ENCODE results near the gene KRTAP12-2. TPM values are rescaled to one million over a fixed set of nuclear protein-coding genes. Genes with fewer than 3 reads are reported as not detected.
"Not testable (repeated sequence)": the region's sequence is repeated elsewhere in the genome, so short reads cannot be mapped to it uniquely, and the experiment has no call there.

KRTAP12-2 gene
- total RNA-seq, 1 experiment from 2014 or later: not detected

- no peak overlapping the region for H3K27ac Mint-ChIP-seq (ENCODE audit: unreplicated experiment)
- TF ChIP-seq CTCF (IDR thresholded peaks at IDR 0.05; ENCODE audit: unreplicated experiment): no peak
- H3K4me3 Mint-ChIP-seq (ENCODE audit: low read depth, unreplicated experiment): no peak overlapping the region
- no peaks in the 10 kb centered on the region for H3K4me1 Mint-ChIP-seq (ENCODE audit: low read depth, unreplicated experiment)
- CTCF ChIA-PET: no interaction called here
- intact Hi-C loops (cut with micrococcal nuclease; ENCODE audit: unreplicated experiment): no loop called here
- peaks cover 7% of the 10 kb centered on the region for H3K36me3 Mint-ChIP-seq (ENCODE audit: insufficient read depth, unreplicated experiment)
- no TSS peak for BruUV-seq (replicated peaks)
- DNase-seq: no peak
- H3K27me3 Mint-ChIP-seq (ENCODE audit: unreplicated experiment): peaks cover 83% of the 10 kb centered on the region
- H3K9me3 Mint-ChIP-seq (ENCODE audit: low read depth, unreplicated experiment): peaks cover 5% of the 10 kb centered on the region
Observed at GRCh38 chr21:44649521-44650100, 17.1 kb downstream of the KRTAP12-2 start.

GRCh38 chr21:44648557-44649311 is 18.0 kb downstream of the KRTAP12-2 start:
- no peak overlapping the region for H3K4me3 Mint-ChIP-seq (ENCODE audit: low read depth, unreplicated experiment)
- no peak for TF ChIP-seq CTCF (IDR thresholded peaks at IDR 0.05; ENCODE audit: unreplicated experiment)
- no peak overlapping the region for H3K27ac Mint-ChIP-seq (ENCODE audit: unreplicated experiment)
- H3K4me1 Mint-ChIP-seq (ENCODE audit: low read depth, unreplicated experiment): no peaks in the 10 kb centered on the region
- H3K36me3 Mint-ChIP-seq (ENCODE audit: insufficient read depth, unreplicated experiment): peaks cover 5% of the 10 kb centered on the region
- H3K27me3 Mint-ChIP-seq (ENCODE audit: unreplicated experiment): peaks cover 82% of the 10 kb centered on the region
- no peak for DNase-seq
- H3K9me3 Mint-ChIP-seq (ENCODE audit: low read depth, unreplicated experiment): peaks cover 8% of the 10 kb centered on the region
- CTCF ChIA-PET: no interaction called here
- intact Hi-C loops (cut with micrococcal nuclease; ENCODE audit: unreplicated experiment): no loop called here
- no TSS peak for BruUV-seq (replicated peaks)

- Mint-ChIP-seq H3K4me3 (ENCODE audit: low read depth, unreplicated experiment) (no peak overlapping the region), H3K27ac (ENCODE audit: unreplicated experiment) (no peak overlapping the region), H3K27me3 (ENCODE audit: unreplicated experiment) (peaks cover 81% of the 10 kb centered on the region), H3K4me1 (ENCODE audit: low read depth, unreplicated experiment) (no peaks in the 10 kb centered on the region), H3K9me3 (ENCODE audit: low read depth, unreplicated experiment) (peaks cover 8% of the 10 kb centered on the region), H3K36me3 (ENCODE audit: insufficient read depth, unreplicated experiment) (peaks cover 3% of the 10 kb centered on the region)
- CTCF ChIA-PET: no interaction called here
- TF ChIP-seq CTCF (IDR thresholded peaks at IDR 0.05; ENCODE audit: unreplicated experiment): no peak
- no TSS peak for BruUV-seq (replicated peaks)
- intact Hi-C loops (cut with micrococcal nuclease; ENCODE audit: unreplicated experiment): no loop called here
- DNase-seq: no peak
Observed at GRCh38 chr21:44647222-44647552, 19.5 kb downstream of the KRTAP12-2 start.

- H3K4me3 Mint-ChIP-seq (ENCODE audit: low read depth, unreplicated experiment); intact Hi-C loops (cut with micrococcal nuclease; ENCODE audit: unreplicated experiment); H3K4me1 Mint-ChIP-seq (ENCODE audit: low read depth, unreplicated experiment); CTCF ChIA-PET; H3K27ac Mint-ChIP-seq (ENCODE audit: unreplicated experiment); BruUV-seq (replicated peaks); DNase-seq; H3K9me3 Mint-ChIP-seq (ENCODE audit: low read depth, unreplicated experiment); H3K36me3 Mint-ChIP-seq (ENCODE audit: insufficient read depth, unreplicated experiment): not testable (repeated sequence)
- H3K27me3 Mint-ChIP-seq (ENCODE audit: unreplicated experiment): peaks cover 82% of the 10 kb centered on the region
Observed at GRCh38 chr21:44646366-44647221, 20.1 kb downstream of the KRTAP12-2 start, which contains the start of gene KRTAP10-11. Gene KRTAP10-11, plus strand, starts transcription at chr21:44646414. Its CDS starts 45 bp downstream, at chr21:44646459.
